HepG2 (cell line): ENCODE results near the gene GABRB3.

Source experiments
- CTCF ChIP-seq: sonication (generic); formaldehyde crosslinking; IDR thresholded peaks from 2 replicates; pipeline ENCODE4 v1.5.0; 2020; ENCODE audit warnings: mild to moderate bottlenecking, missing genetic modification reagents, moderate library complexity
- HDAC6 ChIP-seq: fragments of 200-600 bp; sonication (generic); IDR thresholded peaks from 2 replicates; pipeline ENCODE4 v1.7.0; 2017; ENCODE audit warnings: mild to moderate bottlenecking, antibody characterized with exemption, low read length, low read depth
- KMT2A ChIP-seq: sonication (generic); formaldehyde crosslinking; IDR thresholded peaks from 2 replicates; pipeline ENCODE4 v1.4.0; 2020; ENCODE audit warnings: missing genetic modification reagents
- SNAPC5 ChIP-seq: sonication (generic); formaldehyde crosslinking; IDR thresholded peaks from 2 replicates; pipeline ENCODE4 v1.8.1; 2023; ENCODE audit warnings: mild to moderate bottlenecking, missing genetic modification reagents, borderline replicate concordance
- SP1 ChIP-seq, 2 experiments: fragments of 450-650 bp in 1 of 2; sonication (generic) in 1 of 2; formaldehyde crosslinking in 1 of 2; IDR thresholded peaks; 2 replicates each; pipeline versions ENCODE4 v1.4.0 to v1.6.1; 2016 to 2020; ENCODE audit warnings: missing genetic modification reagents in 1 of 2
- ZNF160 ChIP-seq: sonication (generic); formaldehyde crosslinking; IDR thresholded peaks from 2 replicates; pipeline ENCODE4 v1.8.0; 2022; ENCODE audit warnings: mild to moderate bottlenecking, inconsistent platforms, missing genetic modification reagents

- no peak for TF ChIP-seq CTCF (CRISPR knock-in tag)
- no peak for TF ChIP-seq SNAPC5 (CRISPR knock-in tag)
- no peak for TF ChIP-seq HDAC6
- no peak for TF ChIP-seq ZNF160 (CRISPR knock-in tag)
- TF ChIP-seq SP1 (IDR thresholded peaks at IDR 0.05) = no peak
- TF ChIP-seq SP1 (CRISPR knock-in tag; IDR thresholded peaks at IDR 0.05) = no peak
- no peak for TF ChIP-seq KMT2A (CRISPR knock-in tag)
Measured at GRCh38 chr15:26614734-26615133, 158.1 kb downstream of the GABRB3 start.
